H9 (cell line): ENCODE results near the gene GPC3. TPM values are rescaled to one million over a fixed set of nuclear protein-coding genes. Genes with fewer than 3 reads are reported as not detected.

Source experiments
- DNase-seq: peaks from one replicate; pipeline ENCODE4 v3.0.0-alpha.2; 2017
- H2AFZ ChIP-seq: one replicate; pipeline ENCODE4 v1.6.1; 2013; ENCODE audit warnings: mild to moderate bottlenecking, low read length, control low read depth, moderate library complexity
- H2AK5ac ChIP-seq: 2 replicates; pipeline ENCODE4 v1.6.1; 2013; ENCODE audit warnings: low read length, control low read depth, mixed read lengths; ENCODE audit not compliant: insufficient read length
- H2BK120ac ChIP-seq: one replicate; pipeline ENCODE4 v1.6.1; 2013; ENCODE audit warnings: low read depth, mild to moderate bottlenecking, low read length, control low read depth, inconsistent platforms; ENCODE audit not compliant: poor library complexity, severe bottlenecking
- H2BK12ac ChIP-seq: 2 replicates; pipeline ENCODE4 v1.6.1; 2013; ENCODE audit warnings: low read length, control low read depth, mixed read lengths, low read depth; ENCODE audit not compliant: insufficient read length
- H2BK15ac ChIP-seq: 2 replicates; pipeline ENCODE4 v1.6.1; 2013; ENCODE audit warnings: low read depth, low read length, control low read depth
- H2BK20ac ChIP-seq: one replicate; pipeline ENCODE4 v1.6.1; 2013; ENCODE audit warnings: low read depth, mild to moderate bottlenecking, low read length, control low read depth, inconsistent platforms; ENCODE audit not compliant: poor library complexity, severe bottlenecking
- H2BK5ac ChIP-seq: 2 replicates; pipeline ENCODE4 v1.6.1; 2013; ENCODE audit warnings: low read length, control low read depth, mixed read lengths; ENCODE audit not compliant: insufficient read length
- H3K14ac ChIP-seq: 2 replicates; pipeline ENCODE4 v1.6.1; 2013; ENCODE audit warnings: low read length, control low read depth; ENCODE audit not compliant: insufficient read depth
- H3K18ac ChIP-seq: 2 replicates; pipeline ENCODE4 v1.6.1; 2013; ENCODE audit warnings: low read depth, mild to moderate bottlenecking, mixed read lengths, low read length, control low read depth; ENCODE audit not compliant: insufficient read length
- H3K23ac ChIP-seq: 2 replicates; pipeline ENCODE4 v1.6.1; 2013; ENCODE audit warnings: low read length, control low read depth, mixed read lengths, low read depth; ENCODE audit not compliant: insufficient read length
- H3K23me2 ChIP-seq: 2 replicates; pipeline ENCODE4 v1.6.1; 2013; ENCODE audit warnings: low read depth, mild to moderate bottlenecking, mixed read lengths, low read length, control low read depth; ENCODE audit not compliant: insufficient read length, poor library complexity, severe bottlenecking
- H3K27ac ChIP-seq: 2 replicates; pipeline ENCODE4 v1.5.1; 2013; ENCODE audit warnings: low read length, control low read depth, mixed read lengths, low read depth; ENCODE audit not compliant: insufficient read length
- H3K27me3 ChIP-seq: 2 replicates; pipeline ENCODE4 v1.6.1; 2013; ENCODE audit warnings: low read length, control low read depth, inconsistent platforms; ENCODE audit not compliant: insufficient read depth
- H3K4ac ChIP-seq: 2 replicates; pipeline ENCODE4 v1.6.1; 2013; ENCODE audit warnings: low read depth, mild to moderate bottlenecking, control low read depth, inconsistent platforms, low read length, moderate library complexity
- H3K4me1 ChIP-seq: 2 replicates; pipeline ENCODE4 v1.6.1; 2013; ENCODE audit warnings: low read length, control low read depth, inconsistent platforms; ENCODE audit not compliant: insufficient read depth
- H3K4me2 ChIP-seq: 2 replicates; pipeline ENCODE4 v1.6.1; 2013; ENCODE audit warnings: low read length, control low read depth, mixed read lengths; ENCODE audit not compliant: insufficient read length, insufficient read depth
- H3K56ac ChIP-seq: 2 replicates; pipeline ENCODE4 v1.6.1; 2013; ENCODE audit warnings: low read depth, mild to moderate bottlenecking, mixed read lengths, low read length, control low read depth; ENCODE audit not compliant: insufficient read length
- H3K79me1 ChIP-seq: 2 replicates; pipeline ENCODE4 v1.6.1; 2013; ENCODE audit warnings: low read depth, mild to moderate bottlenecking, moderate library complexity, low read length, control low read depth, inconsistent platforms; ENCODE audit not compliant: insufficient read depth, poor library complexity, severe bottlenecking
- H3K79me2 ChIP-seq: 2 replicates; pipeline ENCODE4 v1.6.1; 2013; ENCODE audit warnings: low read length, control low read depth, inconsistent platforms; ENCODE audit not compliant: insufficient read depth
- H3K9ac ChIP-seq: 2 replicates; pipeline ENCODE4 v1.6.1; 2013; ENCODE audit warnings: low read length, control low read depth, mixed read lengths; ENCODE audit not compliant: insufficient read length; ENCODE audit errors: extremely low read depth
- H3K9me3 ChIP-seq: one replicate; pipeline ENCODE4 v1.6.1; 2013; ENCODE audit warnings: low read depth, low read length, inconsistent platforms; ENCODE audit not compliant: control insufficient read depth
- H3T11ph ChIP-seq: one replicate; pipeline ENCODE4 v1.6.1; 2013; ENCODE audit warnings: mild to moderate bottlenecking, low read length, control low read depth, inconsistent platforms
- H4K20me1 ChIP-seq: one replicate; pipeline ENCODE4 v1.6.1; 2013; ENCODE audit not compliant: control insufficient read depth, insufficient read length, insufficient read depth
- H4K5ac ChIP-seq: 2 replicates; pipeline ENCODE4 v1.6.1; 2013; ENCODE audit warnings: low read depth, mild to moderate bottlenecking, mixed read lengths, low read length, control low read depth; ENCODE audit not compliant: insufficient read length
- H4K8ac ChIP-seq: replicated peaks from 2 replicates; pipeline ENCODE4 v1.6.1; 2013; ENCODE audit warnings: low read length, control low read depth, mixed read lengths, low read depth; ENCODE audit not compliant: insufficient read length
- H4K91ac ChIP-seq: 2 replicates; pipeline ENCODE4 v1.6.1; 2013; ENCODE audit warnings: low read depth, mild to moderate bottlenecking, moderate library complexity, mixed read lengths, low read length, control low read depth; ENCODE audit not compliant: insufficient read length
- H3K27ac Mint-ChIP-seq, 3 experiments: 2 replicates in 2 of 3; 3 replicates in 1 of 3; pipeline ENCODE4 v1.8.0; 2020 to 2021; ENCODE audit warnings: mixed read lengths in 3 of 3, mild to moderate bottlenecking in 1 of 3, moderate library complexity in 1 of 3
- H3K27me3 Mint-ChIP-seq: 2 replicates; pipeline ENCODE4 v1.8.0; 2021; ENCODE audit warnings: low read depth, mild to moderate bottlenecking, moderate library complexity, mixed read lengths
- H3K36me3 Mint-ChIP-seq, 3 experiments: 2 replicates in 2 of 3; 3 replicates in 1 of 3; pipeline ENCODE4 v1.8.0; 2020 to 2021; ENCODE audit warnings: low read depth in 3 of 3, mixed read lengths in 3 of 3; ENCODE audit not compliant: insufficient read depth in 1 of 3
- H3K4me1 Mint-ChIP-seq, 2 experiments: 2 replicates each; pipeline ENCODE4 v1.8.0; 2020; ENCODE audit warnings: mixed read lengths in 2 of 2
- H3K4me3 Mint-ChIP-seq, 2 experiments: 2 replicates in 1 of 2; 3 replicates in 1 of 2; pipeline ENCODE4 v1.8.0; 2020 to 2021; ENCODE audit warnings: mild to moderate bottlenecking in 2 of 2, mixed read lengths in 2 of 2, moderate library complexity in 1 of 2
- H3K9me3 Mint-ChIP-seq, 2 experiments: 2 replicates in 1 of 2; 3 replicates in 1 of 2; pipeline ENCODE4 v1.8.0; 2020; ENCODE audit warnings: mild to moderate bottlenecking in 2 of 2, mixed read lengths in 2 of 2, moderate library complexity in 1 of 2
- CTCF ChIP-seq: fragments of 200-600 bp; sonication (generic); conservative IDR thresholded peaks from 3 replicates; pipeline ENCODE4 v1.8.0; 2021; ENCODE audit warnings: antibody characterized with exemption, mild to moderate bottlenecking
- WGBS: extraction: QIAGEN DNeasy Blood & Tissue Kit; methylation state at CpG from one replicate; pipeline ENCODE4 v1.1.7; 2013; ENCODE audit warnings: missing lambda C conversion rate, low lambda C conversion rate, mixed read lengths; ENCODE audit not compliant: insufficient read length; ENCODE audit errors: extremely low coverage; 5-methylcytosine and 5-hydroxymethylcytosine counted together
- total RNA-seq: library from RNA; stranded (reverse); gene quantifications from 2 replicates; pipeline ENCODE4 v1.2.1, GENCODE V29; 2021

The GPC3 gene
- total RNA-seq, 1 experiment from 2014 or later = 108 TPM

GRCh38 chrX:133783274-133783673 is 202.1 kb downstream of the GPC3 start:
- Histone ChIP-seq H3K4ac (no peak overlapping the region), H3K14ac (no peak overlapping the region), H3K18ac (no peak overlapping the region), H3K27me3 (no peaks in the 10 kb centered on the region), H3K23ac (no peak overlapping the region), H2BK15ac (no peak overlapping the region), H2BK12ac (no peak overlapping the region), H3K4me1 (peaks cover 14% of the 10 kb centered on the region; the same call in 1 of the 2 replicates), H3K79me1 (no peaks in the 10 kb centered on the region), H2AK5ac (no peak overlapping the region), H3T11ph (no peak overlapping the region), H3K9me3 (no peaks in the 10 kb centered on the region), H2BK20ac (no peak overlapping the region), H3K23me2 (no peaks in the 10 kb centered on the region), H4K20me1 (no peaks in the 10 kb centered on the region), H2BK5ac (no peak overlapping the region), H2AFZ (no peak overlapping the region), H3K27ac (no peak overlapping the region), H4K91ac (no peak overlapping the region), H4K8ac (no peak overlapping the region), H3K56ac (no peak overlapping the region), H4K5ac (no peak overlapping the region), H3K4me2 (no peak overlapping the region), H3K79me2 (no peaks in the 10 kb centered on the region), H2BK120ac (no peak overlapping the region), H3K9ac (no peak overlapping the region)
- DNase-seq = no peak
- peak overlapping the region in 2 of 3 experiments; percentile 41 to 91; a peak in 5 of 7 replicates for H3K27ac Mint-ChIP-seq
- H3K9me3 Mint-ChIP-seq = no peaks in the 10 kb centered on the region
- no peak for TF ChIP-seq CTCF
- peaks cover 55 to 59% of the 10 kb centered on the region in 2 experiments for H3K4me1 Mint-ChIP-seq
- H3K27me3 Mint-ChIP-seq = no peaks in the 10 kb centered on the region
- H3K4me3 Mint-ChIP-seq = no peak overlapping the region
- H3K36me3 Mint-ChIP-seq = peaks cover 0 to 4% (median 0%) of the 10 kb centered on the region in 3 experiments; a peak in 1 of 7 replicates
- WGBS = no CpG with 5 or more reads among the region's 2 CpGs
